ENCODE results near the gene SLC26A11.

The SLC26A11 gene
- 51.6 to 73.2 (median 58.0) reads per million in 4 donors for total RNA-seq

DNA sequence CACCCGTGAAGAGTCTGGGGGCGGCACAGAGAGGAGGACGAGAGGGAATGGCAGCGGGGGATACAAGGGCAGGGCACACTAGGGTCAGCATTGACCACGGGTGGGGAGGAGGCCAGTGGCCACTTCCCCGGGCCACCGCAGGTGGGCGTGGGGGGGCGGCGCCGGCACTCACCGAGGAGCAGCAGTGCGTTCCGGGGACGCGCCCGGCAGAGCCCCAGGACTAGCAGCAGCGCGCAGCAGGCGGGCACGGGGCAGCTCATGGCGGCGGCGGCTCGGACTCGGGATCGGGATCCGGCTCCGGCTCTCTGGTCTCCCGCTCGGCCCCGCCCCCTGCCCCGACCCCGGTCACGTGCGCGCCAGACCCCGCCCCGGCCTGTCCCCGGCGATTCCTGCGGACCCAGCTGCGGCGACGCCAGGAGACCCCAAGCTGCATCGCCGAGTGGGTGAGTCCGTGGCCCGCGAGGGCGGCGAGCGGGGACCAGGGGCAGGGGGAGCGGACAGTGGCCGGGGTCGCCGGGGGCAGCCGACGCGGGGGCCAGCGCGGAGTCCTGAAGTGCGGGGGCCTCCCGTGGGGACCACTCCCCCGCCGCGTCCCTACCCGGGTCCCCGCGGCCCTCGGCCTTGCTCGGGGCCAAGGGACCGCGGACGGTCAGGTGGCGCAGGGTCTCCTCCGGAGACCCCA, at the start of gene SLC26A11, which contains the start of gene SGSH:
SLC26A11 (plus strand) TSS at position 374 of the 682 bp plus-strand sequence. CDS start 1,134 bp downstream, outside the sequence.
SGSH (minus strand) TSS at position 280 of the 682 bp plus-strand sequence; CDS start at position 260, 20 bp downstream.
- peak; percentile 42 to 58 (median 56) for DNase-seq

DNA sequence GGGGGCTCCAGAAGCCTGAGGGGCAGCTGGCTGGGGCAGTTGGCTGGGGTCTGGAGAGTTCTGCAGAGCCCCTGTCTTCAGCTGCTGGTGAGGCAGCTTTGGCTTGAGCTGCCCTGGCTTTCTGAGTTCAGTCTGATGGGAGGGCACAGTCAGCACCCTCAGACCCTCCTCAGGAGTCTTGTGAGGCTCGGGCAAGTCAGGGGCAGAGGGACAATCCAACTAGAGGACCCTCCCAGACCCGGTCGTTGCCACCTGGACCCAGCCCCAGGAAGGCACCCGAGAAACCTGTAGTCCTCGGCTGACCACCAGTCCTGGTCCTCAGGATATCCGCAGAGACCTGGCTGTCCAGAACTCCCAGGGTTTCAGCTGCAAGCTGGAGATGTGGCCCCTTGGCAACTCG, 48.5 kb upstream of the SLC26A11 start:
- DNase-seq, result no peak

DNA sequence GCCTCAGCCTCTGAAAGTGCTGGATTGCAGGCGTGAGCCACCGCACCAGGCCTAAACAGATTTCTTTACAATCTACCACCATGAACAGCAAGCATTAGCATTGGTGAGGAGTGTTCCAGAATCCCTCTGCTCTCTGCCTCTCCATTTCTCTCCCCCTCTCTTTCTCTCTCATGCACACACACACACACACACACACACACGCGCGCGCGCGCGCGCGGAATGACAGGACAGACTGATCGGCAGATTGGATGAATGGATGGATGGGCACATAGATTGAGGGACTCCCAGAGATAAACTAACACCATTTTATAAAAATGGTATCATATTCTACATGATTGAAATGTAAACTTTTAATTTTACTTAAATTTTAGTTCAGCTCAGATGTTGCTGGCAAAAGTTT, 47.1 kb upstream of the SLC26A11 start:
- no peak for DNase-seq

DNA sequence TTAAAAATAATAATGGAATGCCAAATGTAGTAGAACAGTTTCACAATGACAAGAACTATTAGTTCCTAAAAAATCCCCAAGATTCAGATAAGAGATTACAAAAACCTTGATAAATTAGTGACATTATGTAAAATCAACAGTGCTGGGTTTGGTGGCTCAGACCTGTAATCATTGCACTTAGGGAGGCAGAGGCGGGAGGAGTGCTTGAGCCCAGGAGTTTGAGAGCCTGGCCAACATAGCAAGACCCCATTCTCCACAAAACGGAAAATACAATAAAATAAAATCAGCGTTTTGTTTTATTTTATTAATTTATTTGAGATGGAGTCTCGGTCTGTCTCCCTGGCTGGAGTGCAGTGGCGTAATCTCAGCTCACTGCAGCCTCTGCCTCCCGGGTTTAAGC, 46.3 kb upstream of the SLC26A11 start:
- no peak for DNase-seq

DNA sequence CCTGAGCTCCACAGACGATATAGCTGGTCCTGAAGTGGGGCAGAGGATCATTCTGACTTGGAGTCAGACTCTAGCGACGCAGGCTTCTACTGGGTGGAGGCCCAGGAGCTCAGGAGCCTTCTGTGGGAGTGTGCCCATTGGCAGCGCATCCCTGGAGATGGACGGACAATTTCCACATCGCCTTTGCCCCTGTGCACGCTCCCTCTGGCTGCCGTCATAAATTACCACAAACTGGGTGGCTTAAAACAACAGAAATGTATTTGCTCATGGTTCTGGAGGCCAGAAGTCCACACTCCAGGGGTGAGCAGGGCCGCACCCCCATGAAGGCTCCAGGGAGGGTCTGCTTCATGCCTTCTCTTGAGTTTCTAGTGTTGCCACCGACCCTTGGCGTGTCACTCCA, 43.5 kb upstream of the SLC26A11 start:
- DNase-seq, result no peak

DNA sequence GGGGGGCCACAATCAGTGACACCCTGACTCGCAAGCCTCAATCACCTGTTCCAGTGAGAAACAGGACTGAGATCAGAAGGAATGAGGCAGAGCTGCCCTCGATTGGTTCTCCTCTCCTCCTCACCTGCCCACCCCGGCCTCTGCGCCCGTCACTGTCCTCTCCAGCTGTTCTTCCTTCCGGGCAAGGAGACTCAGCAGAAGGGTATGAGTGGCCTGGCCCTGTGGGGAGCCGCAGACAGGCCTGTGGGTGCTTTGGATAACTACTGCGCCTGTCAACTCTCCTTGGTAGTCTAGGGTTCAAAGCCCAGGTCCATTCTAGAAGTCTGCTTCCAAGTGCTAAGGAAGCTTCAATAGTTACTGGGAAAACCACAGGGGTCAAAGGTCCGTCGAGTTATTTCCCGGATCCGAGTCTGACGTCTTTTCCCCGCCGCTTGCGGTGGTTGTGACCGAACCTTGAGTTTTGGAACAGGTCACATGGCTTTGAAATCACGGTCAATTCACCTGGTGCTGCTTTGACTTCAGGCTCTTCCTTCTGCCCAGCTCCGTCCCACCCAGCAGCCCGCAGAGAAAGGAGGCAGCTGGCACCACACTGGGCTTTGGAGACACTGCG, 42.1 kb upstream of the SLC26A11 start:
- no peak for DNase-seq

DNA sequence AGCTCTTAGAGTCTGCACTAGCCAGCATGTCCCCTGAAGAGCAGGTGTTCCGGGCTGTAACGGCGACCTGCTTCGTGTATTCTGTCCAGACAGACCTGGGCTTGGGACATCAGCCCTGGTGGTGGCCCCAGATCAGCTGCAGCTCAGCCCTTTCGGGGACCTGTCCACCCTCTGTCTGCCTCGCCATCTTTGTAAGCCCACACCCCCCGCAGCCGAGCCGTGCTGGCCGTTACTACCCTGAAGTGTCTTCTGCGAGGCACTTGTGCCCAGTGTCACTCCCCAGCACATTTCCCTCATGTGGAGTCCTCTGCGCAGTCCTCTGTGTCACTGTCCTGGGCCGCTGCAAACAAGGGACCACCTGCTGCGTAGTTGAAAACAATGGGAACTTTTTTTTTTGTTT, 40.0 kb upstream of the SLC26A11 start:
- no peak for DNase-seq

DNA sequence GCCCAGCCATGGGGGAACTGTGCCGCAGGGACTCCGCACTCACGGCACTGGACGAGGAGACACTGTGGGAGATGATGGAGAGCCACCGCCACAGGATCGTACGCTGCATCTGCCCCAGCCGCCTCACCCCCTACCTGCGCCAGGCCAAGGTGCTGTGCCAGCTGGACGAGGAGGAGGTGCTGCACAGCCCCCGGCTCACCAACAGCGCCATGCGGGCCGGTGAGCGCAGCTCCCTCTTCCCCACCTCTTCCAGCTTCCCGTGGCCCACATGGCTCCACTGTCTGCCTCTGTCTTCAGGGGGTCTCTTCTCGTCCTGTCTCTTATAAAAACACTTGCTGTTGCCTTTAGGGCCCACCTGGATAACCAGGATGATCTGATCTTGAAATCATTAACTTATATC, 38.8 kb upstream of the SLC26A11 start:
- no peak for DNase-seq

DNA sequence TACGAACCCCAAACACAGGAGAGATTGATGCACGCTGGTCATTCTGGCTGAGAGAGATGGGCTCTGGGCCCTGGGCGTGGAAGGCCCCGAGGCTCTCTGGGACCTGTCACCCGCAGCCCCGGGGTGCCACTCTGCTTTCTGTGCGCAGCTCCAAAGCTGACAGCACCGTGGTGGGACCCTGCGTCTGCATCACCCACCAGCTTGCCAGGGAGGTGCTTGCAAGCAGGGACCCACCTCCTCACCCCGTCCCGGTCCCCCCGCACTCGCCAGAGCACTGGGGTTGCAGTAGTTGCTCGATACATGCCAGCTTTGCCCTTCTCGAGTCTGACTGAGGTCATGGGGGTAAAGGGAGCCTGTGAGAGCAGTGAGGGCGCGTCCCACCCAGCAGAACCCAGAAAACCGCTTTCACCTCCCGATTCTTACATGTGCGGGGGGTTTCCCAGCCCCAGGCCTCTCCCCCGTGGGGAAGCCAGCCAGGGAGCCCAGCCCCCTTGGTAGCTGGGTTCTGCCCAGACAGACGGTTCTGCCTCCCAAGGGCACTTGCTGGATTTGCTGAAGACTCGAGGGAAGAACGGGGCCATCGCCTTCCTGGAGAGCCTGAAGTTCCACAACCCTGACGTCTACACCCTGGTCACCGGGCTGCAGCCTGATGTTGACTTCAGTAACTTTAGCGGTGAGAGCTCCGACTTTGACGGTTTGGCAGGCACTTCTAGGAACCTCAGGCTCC, 37.9 kb upstream of the SLC26A11 start:
- no peak for DNase-seq

DNA sequence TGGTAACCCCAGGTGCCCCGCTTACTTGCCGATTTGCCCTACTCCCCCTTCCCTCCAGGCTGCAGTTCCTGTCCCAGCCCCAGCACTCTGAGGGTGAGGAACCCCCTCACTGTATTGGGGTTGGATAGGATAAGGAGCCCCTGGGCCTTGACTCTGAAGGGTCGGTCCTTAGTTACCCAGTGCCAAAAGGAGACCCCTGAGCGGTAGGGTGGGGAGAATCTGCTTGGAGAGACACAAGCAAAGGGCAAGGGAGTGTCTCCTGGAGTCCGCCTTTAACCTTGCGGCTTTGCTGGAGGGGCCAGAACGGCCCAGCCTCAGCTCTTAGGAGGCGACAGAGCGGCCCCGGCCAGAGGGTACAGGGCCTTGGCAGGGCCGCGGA, 37.4 kb upstream of the SLC26A11 start:
- no peak for DNase-seq

DNA sequence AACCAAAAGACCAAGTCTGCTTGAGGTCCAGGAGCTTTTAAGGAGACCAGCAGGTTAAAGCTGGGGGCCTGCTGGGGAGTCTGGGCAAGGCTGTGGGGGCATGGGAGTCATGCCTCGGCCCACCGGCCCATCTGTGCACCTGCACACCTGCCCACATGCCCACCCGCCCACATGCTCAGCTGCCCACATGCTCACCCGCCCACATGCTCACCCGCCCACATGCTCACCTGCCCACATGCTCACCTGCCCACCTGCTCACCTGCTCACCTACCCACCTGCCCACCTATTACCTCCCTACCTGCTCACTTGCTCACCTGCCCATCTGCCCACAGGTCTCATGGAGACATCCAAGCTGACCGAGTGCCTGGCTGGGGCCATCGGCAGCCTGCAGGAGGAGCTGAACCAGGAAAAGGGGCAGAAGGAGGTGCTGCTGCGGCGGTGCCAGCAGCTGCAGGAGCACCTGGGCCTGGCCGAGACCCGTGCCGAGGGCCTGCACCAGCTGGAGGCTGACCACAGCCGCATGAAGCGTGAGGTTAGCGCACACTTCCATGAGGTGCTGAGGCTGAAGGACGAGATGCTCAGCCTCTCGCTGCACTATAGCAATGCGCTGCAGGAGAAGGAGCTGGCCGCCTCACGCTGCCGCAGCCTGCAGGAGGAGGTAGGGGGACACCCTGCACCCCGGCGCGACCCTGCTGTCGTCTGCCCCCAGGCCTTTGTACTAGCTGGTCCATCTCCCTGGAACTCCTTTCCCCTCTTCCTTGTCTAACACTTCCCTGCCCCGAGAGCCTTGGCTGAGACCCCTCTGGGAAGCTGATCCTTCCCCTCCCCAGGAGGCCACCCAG, 36.4 kb upstream of the SLC26A11 start:
- no peak for DNase-seq

DNA sequence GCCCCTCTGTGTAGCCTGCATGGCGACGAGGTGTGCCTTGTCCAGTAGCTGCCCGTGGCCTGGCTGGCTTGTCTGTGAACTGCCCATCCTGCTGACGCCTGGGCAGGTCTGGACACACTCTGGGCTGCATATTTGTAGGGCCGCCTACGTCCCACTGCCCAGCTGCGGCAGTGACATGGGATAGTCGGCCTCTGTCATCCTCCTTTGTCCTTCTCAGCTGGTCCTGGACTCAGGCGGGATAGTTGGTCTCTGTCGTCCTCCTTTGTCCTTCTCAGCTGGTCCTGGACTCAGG, 35.9 kb upstream of the SLC26A11 start:
- no peak for DNase-seq

DNA sequence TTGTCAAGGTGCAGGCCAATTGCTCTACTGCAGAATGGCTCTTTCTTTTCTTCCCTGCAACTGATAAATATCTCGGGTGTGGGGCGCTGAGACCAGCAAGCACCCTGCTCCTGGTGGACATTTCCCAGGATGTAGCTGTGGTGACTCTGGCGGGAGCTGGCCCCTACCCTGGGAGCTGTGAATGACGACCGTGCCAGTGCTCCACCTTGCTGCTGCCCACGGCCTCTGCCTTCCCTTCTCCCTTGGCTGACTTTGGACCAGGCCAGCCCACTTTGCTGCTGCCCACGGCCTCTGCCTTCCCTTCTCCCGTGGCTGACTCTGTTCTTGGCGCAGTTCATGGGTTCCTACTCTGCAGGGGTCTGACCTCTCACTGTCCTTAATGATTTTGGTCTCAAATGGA, 34.3 kb upstream of the SLC26A11 start:
- DNase-seq, result no peak

DNA sequence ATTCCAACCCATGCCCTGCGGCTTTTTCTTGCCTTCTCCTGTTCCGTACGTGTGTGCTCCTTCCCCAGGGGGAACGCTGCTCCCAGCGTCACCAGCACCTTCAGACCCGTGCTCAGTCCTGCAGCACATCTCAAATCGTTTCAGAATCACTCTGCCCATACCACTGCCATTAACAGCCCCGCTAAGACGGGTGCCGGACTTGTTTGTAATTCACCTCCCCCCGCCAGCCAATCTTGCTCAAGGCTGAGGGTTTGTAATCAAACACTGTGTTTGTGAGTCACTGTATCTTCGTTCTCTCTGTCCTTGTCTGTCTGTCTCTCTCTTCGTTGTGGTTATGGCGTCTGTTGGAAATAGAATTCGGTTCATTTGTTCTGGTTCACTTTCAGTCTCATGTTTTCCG, 33.1 kb upstream of the SLC26A11 start:
- DNase-seq, result no peak

DNA sequence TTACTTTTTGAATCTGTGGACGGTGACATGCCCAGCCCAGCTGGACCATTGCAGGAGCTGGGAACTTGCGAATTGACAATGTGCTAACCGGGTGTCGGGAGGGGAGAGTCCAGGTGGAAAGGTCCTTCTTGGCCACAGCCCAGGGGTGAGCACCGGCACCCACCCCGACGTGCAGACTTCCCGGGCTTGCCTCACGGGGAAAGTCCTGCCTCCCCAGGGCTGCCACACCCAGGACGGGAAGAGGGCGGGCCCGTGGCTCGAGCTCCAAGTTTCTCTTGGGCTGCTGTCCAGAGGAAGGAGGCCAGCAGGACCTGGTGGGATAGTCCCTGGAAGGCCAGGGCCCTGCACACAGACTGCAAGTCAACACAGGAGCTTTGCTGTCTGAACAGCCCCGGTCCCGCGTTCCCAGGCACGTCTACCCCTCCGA, 32.7 kb upstream of the SLC26A11 start:
- no peak for DNase-seq

DNA sequence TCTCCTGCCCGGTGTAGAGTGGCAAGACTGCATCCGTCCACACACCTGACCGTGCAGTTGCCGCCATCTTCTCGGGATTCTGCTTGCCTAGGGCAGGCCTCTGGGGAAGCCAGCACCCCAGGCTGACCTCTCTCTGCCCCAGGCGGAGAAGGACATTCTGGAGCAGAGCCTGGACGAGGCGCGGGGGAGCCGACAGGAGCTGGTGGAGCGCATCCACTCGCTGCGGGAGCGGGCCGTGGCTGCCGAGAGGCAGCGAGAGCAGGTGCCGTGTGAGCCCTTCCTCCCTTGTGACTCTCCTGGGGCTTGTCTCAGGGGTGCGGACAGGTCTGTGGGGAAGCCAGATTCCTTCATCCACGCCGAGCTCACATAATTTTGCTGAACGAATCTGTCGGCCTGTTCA, 30.6 kb upstream of the SLC26A11 start:
- no peak for DNase-seq

DNA sequence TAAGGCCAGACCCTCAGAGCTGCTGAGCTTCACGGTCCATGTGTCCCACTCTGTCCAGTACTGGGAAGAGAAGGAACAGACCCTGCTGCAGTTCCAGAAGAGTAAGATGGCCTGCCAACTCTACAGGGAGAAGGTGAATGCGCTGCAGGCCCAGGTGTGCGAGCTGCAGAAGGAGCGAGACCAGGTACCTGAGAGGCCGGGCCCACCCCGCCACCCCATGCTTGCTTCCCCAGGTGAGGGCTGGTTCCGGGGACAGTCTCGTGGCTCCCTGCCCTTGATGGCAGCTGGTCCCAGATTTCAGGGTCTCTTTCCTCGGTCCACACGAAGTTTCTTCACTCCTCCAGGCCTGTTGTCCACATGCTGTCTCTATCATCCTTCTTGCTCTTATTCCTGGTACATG, 29.5 kb upstream of the SLC26A11 start:
- no peak for DNase-seq

DNA sequence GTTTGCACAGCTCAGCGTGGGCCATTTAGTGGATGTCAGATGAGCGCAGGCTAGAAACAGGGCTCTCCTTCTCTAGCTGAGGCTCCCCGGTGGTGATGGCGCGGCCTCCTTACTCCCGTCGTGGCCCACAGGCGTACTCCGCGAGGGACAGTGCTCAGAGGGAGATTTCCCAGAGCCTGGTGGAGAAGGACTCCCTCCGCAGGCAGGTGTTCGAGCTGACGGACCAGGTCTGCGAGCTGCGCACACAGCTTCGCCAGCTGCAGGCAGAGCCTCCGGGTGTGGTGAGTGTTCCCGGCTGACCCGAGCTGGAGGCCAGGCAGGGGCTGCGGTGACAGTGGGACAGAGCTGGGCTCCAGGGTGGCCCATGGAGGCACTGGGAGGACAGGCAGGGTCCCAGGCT, 29.0 kb upstream of the SLC26A11 start:
- DNase-seq, result no peak

DNA sequence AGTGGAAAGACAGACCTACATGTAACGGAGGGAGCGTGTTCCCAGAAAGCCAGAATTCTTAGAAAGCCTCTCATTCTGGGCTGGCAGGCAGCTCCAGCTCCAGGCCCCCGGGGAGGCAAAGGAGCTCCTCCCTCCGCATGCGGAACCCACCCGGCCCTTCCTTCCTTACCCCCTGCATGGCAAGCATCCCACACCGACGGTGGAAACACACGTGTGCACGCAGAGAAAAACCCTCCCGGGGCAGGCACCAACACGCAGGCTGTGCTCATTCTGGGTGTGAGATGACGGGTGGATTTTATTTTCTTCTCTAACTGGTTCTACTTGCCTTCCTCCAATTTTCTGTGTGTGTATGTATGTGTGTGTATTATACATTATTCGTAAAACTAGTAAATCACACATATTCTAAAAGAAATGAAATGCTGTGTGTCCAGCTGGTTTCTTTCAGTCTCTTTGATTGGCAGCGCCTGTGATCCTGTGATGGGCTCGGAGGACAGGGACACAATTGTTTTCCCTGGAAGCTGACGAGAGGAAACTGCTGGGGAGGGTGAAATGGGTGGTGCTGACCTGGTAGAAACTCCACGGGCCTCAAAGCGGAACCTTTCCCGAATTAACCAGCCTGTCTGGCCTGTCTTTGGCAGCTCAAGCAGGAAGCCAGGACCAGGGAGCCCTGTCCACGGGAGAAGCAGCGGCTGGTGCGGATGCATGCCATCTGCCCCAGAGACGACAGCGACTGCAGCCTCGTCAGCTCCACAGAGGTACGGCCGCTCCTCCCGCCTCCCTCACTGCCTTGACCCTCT, 28.2 kb upstream of the SLC26A11 start:
- no peak for DNase-seq

DNA sequence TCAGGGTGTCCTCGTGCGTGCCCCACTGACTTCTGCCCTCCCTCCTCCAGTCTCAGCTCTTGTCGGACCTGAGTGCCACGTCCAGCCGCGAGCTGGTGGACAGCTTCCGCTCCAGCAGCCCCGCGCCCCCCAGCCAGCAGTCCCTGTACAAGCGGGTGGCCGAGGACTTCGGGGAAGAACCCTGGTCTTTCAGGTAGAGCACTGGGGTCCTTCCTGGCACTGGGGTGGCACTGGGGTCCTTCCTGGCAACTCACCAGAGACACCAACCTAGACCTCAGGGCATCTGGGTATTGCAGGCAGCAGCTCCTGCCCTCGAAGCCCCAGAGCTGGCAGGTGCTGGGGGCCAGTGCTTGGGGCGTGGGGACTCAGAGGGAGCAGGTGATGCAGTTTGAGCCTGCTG, 25.1 kb upstream of the SLC26A11 start:
- no peak for DNase-seq

DNA sequence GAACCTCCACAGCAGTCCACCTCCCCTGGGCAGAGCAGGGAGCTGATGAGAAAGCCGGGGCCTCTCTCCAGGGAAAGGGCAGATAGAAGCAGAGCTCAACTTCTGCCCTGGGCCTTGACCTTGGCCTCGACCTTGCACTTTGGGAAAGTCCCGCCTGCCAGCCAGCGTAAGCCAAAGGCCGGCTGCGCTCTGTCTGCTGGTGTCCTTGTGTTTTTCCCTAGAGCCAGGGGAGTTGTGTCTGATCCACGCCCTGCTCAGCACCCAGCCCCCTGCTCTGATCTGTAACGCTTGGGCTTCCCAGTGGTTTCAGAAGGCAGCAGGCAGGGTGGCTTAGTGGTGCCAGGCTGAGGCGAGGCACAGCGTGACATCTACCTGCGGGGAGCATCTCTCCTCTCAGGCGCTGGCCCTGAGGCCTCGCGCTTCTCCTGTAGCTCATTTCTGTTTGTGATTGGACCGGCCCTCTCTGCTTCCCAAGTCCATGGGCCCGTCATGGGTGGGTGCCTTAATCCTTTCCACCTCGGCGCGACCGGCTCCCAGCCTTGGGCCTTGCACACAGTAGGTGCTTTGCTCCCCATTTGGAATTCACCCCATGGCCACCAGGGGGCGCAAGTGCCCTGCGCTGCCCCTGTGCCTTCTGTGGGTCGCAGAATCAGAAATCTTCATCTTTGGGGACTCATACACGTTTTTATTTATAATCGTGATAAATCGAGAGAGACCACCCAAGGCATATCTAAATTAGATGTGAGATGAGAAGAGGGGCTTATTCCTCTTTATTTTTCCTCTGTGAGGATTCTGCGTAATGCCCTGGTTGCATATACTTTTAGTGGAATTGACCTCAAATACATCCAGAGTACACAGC, 24.3 kb upstream of the SLC26A11 start:
- DNase-seq, result peak in 4 of 5 donors; percentile 39 to 54 (median 52)
